SU-DHL-6 (cell line): ENCODE data around the gene CEP104.

Experiments
- H2AFZ ChIP-seq: fragments of 200-600 bp; sonication (generic); 2 replicates; pipeline ENCODE4 v1.6.1; 2014; ENCODE audit warnings: low read depth, mild to moderate bottlenecking, moderate library complexity, mixed read lengths, antibody characterized with exemption, low read length; ENCODE audit not compliant: severe bottlenecking
- H3F3A ChIP-seq: fragments of 200-600 bp; shearing (Covaris generic); 2 replicates; pipeline ENCODE4 v1.6.0; 2016; ENCODE audit warnings: antibody characterized with exemption, mild to moderate bottlenecking; ENCODE audit not compliant: insufficient read depth
- H3K27ac ChIP-seq: fragments of 200-600 bp; sonication (generic); 2 replicates; pipeline ENCODE4 v1.5.1; 2016; ENCODE audit warnings: low read depth, mild to moderate bottlenecking, low read length, moderate library complexity, mixed read lengths
- H3K27me3 ChIP-seq: fragments of 200-600 bp; sonication (generic), shearing (Covaris generic); 2 replicates; pipeline ENCODE4 v1.6.0; 2014; ENCODE audit warnings: mild to moderate bottlenecking, low read length
- H3K36me3 ChIP-seq: fragments of 200-600 bp; sonication (generic); 2 replicates; pipeline ENCODE4 v1.6.1; 2014; ENCODE audit warnings: mild to moderate bottlenecking, low read length, mixed read lengths
- H3K4me2 ChIP-seq: fragments of 300-600, 200-600 bp; shearing (Covaris generic), sonication (generic); 2 replicates; pipeline ENCODE4 v1.6.0; 2014; ENCODE audit warnings: low read length, low read depth, mild to moderate bottlenecking; ENCODE audit not compliant: poor library complexity, severe bottlenecking
- H3K4me3 ChIP-seq: fragments of 200-600 bp; sonication (generic); 2 replicates; pipeline ENCODE4 v1.5.1; 2014; ENCODE audit warnings: antibody characterized with exemption, low read length, mild to moderate bottlenecking, mixed read lengths; ENCODE audit not compliant: insufficient read depth, poor library complexity, severe bottlenecking
- H3K79me2 ChIP-seq: fragments of 200-600 bp; sonication (generic); 2 replicates; pipeline ENCODE4 v1.6.1; 2014; ENCODE audit warnings: mild to moderate bottlenecking, low read length, moderate library complexity; ENCODE audit not compliant: insufficient read depth
- H3K9ac ChIP-seq: fragments of 200-600 bp; sonication (generic); 2 replicates; pipeline ENCODE4 v1.7.0; 2014; ENCODE audit warnings: mild to moderate bottlenecking, low read length
- H3K9me2 ChIP-seq: fragments of 200-600 bp; sonication (generic); replicated peaks from 2 replicates; pipeline ENCODE4 v1.6.1; 2014; ENCODE audit warnings: low read length; ENCODE audit not compliant: insufficient read depth
- H3K9me3 ChIP-seq: fragments of 200-600 bp; sonication (generic); 2 replicates; pipeline ENCODE4 v1.6.1; 2014; ENCODE audit warnings: low read length, mixed read lengths; ENCODE audit not compliant: insufficient read depth
- H4K20me1 ChIP-seq: fragments of 200-600 bp; sonication (generic); 2 replicates; pipeline ENCODE4 v1.6.1; 2014; ENCODE audit warnings: low read depth, mild to moderate bottlenecking, antibody characterized with exemption, low read length, moderate library complexity, mixed read lengths
- CTCF ChIP-seq: fragments of 200-600 bp; sonication (generic); IDR thresholded peaks from one replicate; pipeline ENCODE4 v1.5.1; 2017; ENCODE audit warnings: antibody characterized with exemption, mild to moderate bottlenecking, low read length, moderate library complexity; ENCODE audit not compliant: insufficient read depth, poor library complexity, severe bottlenecking
- EZH2phosphoT487 ChIP-seq: fragments of 200-600 bp; sonication (generic), shearing (Covaris generic); conservative IDR thresholded peaks from 2 replicates; pipeline ENCODE4 v1.6.1; 2018; ENCODE audit warnings: mild to moderate bottlenecking, antibody characterized with exemption, low read length, moderate library complexity, mixed read lengths

CEP104 gene

DNA sequence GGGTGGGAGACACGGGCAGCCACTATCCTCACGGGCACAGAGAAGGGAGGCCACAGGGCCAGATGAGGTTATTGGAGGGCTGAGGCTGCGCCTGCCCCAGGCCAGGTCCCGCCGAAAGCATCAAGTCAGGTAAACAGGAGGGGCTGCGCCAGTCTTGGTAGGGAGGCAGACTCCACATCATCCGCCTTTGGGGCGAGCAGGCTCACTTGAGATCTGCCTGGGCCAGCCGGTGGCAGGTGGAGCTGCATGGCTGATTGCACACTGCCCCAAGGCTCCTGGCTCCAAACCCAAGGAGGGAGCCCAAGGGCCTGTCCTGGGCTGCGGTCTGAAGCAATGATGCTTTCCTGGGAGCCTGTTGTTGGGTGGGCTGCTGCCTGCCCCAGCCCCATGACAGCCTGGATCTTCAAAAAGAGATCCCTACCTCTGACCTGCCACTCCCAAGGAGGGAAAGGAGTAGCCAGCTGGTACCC lies 79.9 kb downstream of the CEP104 start:
- H3F3A ChIP-seq = no peaks in the 10 kb centered on the region
- no peaks in the 10 kb centered on the region for H3K27me3 ChIP-seq
- no peaks in the 10 kb centered on the region for H3K36me3 ChIP-seq
- H2AFZ ChIP-seq = no peak overlapping the region
- H4K20me1 ChIP-seq = no peaks in the 10 kb centered on the region
- no peak overlapping the region for H3K9ac ChIP-seq
- no peaks in the 10 kb centered on the region for H3K9me3 ChIP-seq
- H3K4me3 ChIP-seq = no peak overlapping the region
- no peaks in the 10 kb centered on the region for H3K79me2 ChIP-seq
- no peak for TF ChIP-seq CTCF
- no peak for TF ChIP-seq EZH2phosphoT487
- H3K9me2 ChIP-seq = no peaks in the 10 kb centered on the region
- H3K4me2 ChIP-seq = no peak overlapping the region
- no peak overlapping the region for H3K27ac ChIP-seq

DNA sequence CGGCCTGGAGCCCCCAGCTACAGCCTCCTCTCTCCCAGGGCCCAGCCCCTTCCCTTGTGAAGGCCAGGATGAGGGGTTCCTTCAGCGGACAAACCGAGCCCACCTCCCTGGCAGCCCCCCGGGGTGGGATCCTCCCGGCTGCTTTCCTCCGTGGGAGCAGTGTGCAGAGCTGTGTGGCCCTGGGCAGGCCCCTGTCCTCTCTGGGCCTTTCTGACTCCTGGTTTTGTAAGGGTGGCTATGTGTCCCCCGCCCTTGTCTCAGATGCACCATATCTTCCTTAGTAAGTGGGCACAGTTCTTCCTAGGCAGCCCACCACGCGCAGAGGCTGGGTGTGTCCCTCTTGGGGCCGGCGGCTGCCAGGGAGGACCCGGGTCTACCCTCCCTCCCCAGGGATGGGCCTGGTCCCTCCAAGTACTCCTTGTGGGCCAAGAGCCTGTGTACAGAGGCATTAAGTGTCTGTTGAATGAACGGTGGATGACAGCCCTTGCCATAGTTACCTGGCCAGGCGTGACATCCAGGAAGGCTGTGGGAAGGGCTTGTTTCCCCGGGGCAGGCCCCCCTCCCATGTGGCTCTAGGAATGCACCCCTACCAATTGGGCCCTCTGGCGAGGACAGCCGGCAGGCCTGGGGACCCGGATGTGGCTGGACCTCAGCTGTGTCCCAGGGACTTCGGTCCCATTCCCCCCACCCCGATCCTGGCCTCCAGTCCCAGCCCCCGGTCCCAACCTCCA lies 80.6 kb downstream of the CEP104 start:
- no peaks in the 10 kb centered on the region for H3K27me3 ChIP-seq
- no peak overlapping the region for H2AFZ ChIP-seq
- no peaks in the 10 kb centered on the region for H4K20me1 ChIP-seq
- TF ChIP-seq CTCF (no peak), EZH2phosphoT487 (no peak)
- H3F3A ChIP-seq = no peaks in the 10 kb centered on the region
- no peaks in the 10 kb centered on the region for H3K9me3 ChIP-seq
- no peaks in the 10 kb centered on the region for H3K36me3 ChIP-seq
- H3K4me2 ChIP-seq = no peak overlapping the region
- no peak overlapping the region for H3K9ac ChIP-seq
- no peak overlapping the region for H3K4me3 ChIP-seq
- H3K27ac ChIP-seq = no peak overlapping the region
- H3K9me2 ChIP-seq = no peaks in the 10 kb centered on the region
- no peaks in the 10 kb centered on the region for H3K79me2 ChIP-seq

DNA sequence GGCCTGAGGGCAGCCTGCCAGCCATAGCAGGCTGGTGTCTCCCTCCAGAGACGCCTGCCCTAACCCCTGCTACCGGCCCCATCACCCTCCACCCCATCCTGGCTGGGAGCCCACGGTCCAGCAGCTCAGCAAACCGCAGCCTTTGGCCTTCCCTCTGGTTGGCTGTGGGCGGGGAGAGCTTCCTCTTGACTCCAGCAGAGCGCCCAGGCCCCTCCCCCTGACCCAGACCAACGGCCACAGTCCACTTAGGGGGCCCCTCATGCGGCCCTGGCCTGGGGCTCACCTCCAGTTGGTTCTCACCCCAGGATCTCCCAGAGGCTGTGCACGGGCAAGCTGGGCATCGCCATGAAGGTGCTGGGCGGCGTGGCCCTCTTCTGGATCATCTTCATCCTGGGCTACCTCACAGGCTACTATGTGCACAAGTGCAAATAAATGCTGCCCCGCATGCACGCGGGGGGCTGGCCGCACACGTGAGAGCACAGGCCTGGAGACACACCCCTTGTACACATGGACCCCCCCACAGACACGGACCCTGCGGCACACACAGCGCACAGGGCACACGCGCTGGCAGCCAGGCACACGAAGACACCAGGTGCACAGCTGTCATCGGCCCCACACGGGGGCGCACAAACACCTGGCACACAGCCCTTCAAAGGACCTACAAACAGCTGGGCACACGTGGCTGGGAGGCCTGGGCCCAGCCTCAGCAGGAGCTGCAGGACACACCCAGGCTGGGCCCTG lies 81.4 kb downstream of the CEP104 start:
- TF ChIP-seq EZH2phosphoT487 = no peak
- TF ChIP-seq CTCF = peak; percentile 18
- Histone ChIP-seq H3K79me2 (no peaks in the 10 kb centered on the region), H3K9me3 (no peaks in the 10 kb centered on the region)

More for the DNA sequence above, 81.4 kb downstream of the CEP104 start:
- no peak overlapping the region for H3K27ac ChIP-seq
- H3K4me3 ChIP-seq = no peak overlapping the region
- no peaks in the 10 kb centered on the region for H3K27me3 ChIP-seq
- no peaks in the 10 kb centered on the region for H3F3A ChIP-seq
- no peaks in the 10 kb centered on the region for H3K9me2 ChIP-seq
- no peaks in the 10 kb centered on the region for H4K20me1 ChIP-seq
- no peak overlapping the region for H3K9ac ChIP-seq
- H3K4me2 ChIP-seq = no peak overlapping the region
- no peak overlapping the region for H2AFZ ChIP-seq
- no peaks in the 10 kb centered on the region for H3K36me3 ChIP-seq
